Mesenchymal stem cell (in vitro differentiated cells and primary cell): ENCODE measurements around the gene FAM72B.
"Not testable (repeated sequence)": the region's sequence is repeated elsewhere in the genome, so short reads cannot be mapped to it uniquely, and the experiment has no call there.

ENCODE experiments used
- DNase-seq: peaks from one replicate; pipeline ENCODE4 v3.0.0-alpha.2; 2013
- H2AFZ ChIP-seq: one replicate; pipeline ENCODE4 v1.6.1; 2013; ENCODE audit warnings: low read depth, mild to moderate bottlenecking, control low read depth, inconsistent platforms, low read length, moderate library complexity
- H2AK5ac ChIP-seq: 2 replicates; pipeline ENCODE4 v1.6.1; 2013; ENCODE audit warnings: low read length, moderate library complexity, mild to moderate bottlenecking, inconsistent platforms; ENCODE audit not compliant: severe bottlenecking
- H2BK120ac ChIP-seq: one replicate; pipeline ENCODE4 v1.6.1; 2013; ENCODE audit warnings: low read depth, mild to moderate bottlenecking, inconsistent platforms, low read length, moderate library complexity
- H2BK12ac ChIP-seq, 2 experiments: one replicate each; pipeline ENCODE4 v1.6.1; 2013; ENCODE audit warnings: inconsistent platforms in 2 of 2, low read length in 2 of 2, mild to moderate bottlenecking in 2 of 2, moderate library complexity in 2 of 2, control low read depth in 1 of 2
- H2BK15ac ChIP-seq: one replicate; pipeline ENCODE4 v1.6.1; 2013; ENCODE audit warnings: mild to moderate bottlenecking, low read depth, inconsistent platforms; ENCODE audit not compliant: poor library complexity, severe bottlenecking
- H2BK5ac ChIP-seq: 2 replicates; pipeline ENCODE4 v1.6.1; 2013; ENCODE audit warnings: low read depth, mild to moderate bottlenecking, low read length, control low read depth, inconsistent platforms; ENCODE audit not compliant: poor library complexity, severe bottlenecking
- H3K14ac ChIP-seq, 2 experiments: one replicate each; pipeline ENCODE4 v1.6.1; 2013; ENCODE audit warnings: inconsistent platforms in 2 of 2, low read length in 2 of 2, control low read depth in 1 of 2, mild to moderate bottlenecking in 1 of 2, moderate library complexity in 1 of 2
- H3K18ac ChIP-seq, 2 experiments: one replicate each; pipeline ENCODE4 v1.6.1; 2013; ENCODE audit warnings: inconsistent platforms in 2 of 2, low read length in 2 of 2, control low read depth in 1 of 2, low read depth in 1 of 2, mild to moderate bottlenecking in 1 of 2
- H3K23ac ChIP-seq, 2 experiments: one replicate each; pipeline ENCODE4 v1.6.1; 2013; ENCODE audit warnings: inconsistent platforms in 2 of 2, low read length in 2 of 2, mild to moderate bottlenecking in 2 of 2, moderate library complexity in 2 of 2, control low read depth in 1 of 2
- H3K27ac ChIP-seq: 2 replicates; pipeline ENCODE4 v1.5.1; 2013; ENCODE audit warnings: mild to moderate bottlenecking, moderate library complexity, low read length, control low read depth, inconsistent platforms; ENCODE audit not compliant: poor library complexity, severe bottlenecking
- H3K27me3 ChIP-seq, 2 experiments: 2 replicates each; pipeline versions ENCODE4 v1.6.1 to v1.7.0; 2013; ENCODE audit warnings: low read length in 2 of 2, mild to moderate bottlenecking in 2 of 2, moderate library complexity in 2 of 2, control low read depth in 1 of 2, inconsistent platforms in 1 of 2; ENCODE audit not compliant: control insufficient read depth in 1 of 2, insufficient read depth in 1 of 2
- H3K36me3 ChIP-seq, 2 experiments: 2 replicates each; pipeline versions ENCODE4 v1.6.1 to v1.7.0; 2013; ENCODE audit warnings: low read length in 2 of 2, control low read depth in 1 of 2, inconsistent platforms in 1 of 2, low read depth in 1 of 2, mild to moderate bottlenecking in 1 of 2; ENCODE audit not compliant: insufficient read depth in 2 of 2, control insufficient read depth in 1 of 2
- H3K4ac ChIP-seq, 2 experiments: one replicate each; pipeline ENCODE4 v1.6.1; 2013; ENCODE audit warnings: inconsistent platforms in 2 of 2, low read length in 2 of 2, mild to moderate bottlenecking in 2 of 2, moderate library complexity in 2 of 2, control low read depth in 1 of 2, low read depth in 1 of 2
- H3K4me1 ChIP-seq: 2 replicates; pipeline ENCODE4 v1.6.1; 2013; ENCODE audit warnings: low read depth, low read length, control low read depth; ENCODE audit not compliant: control insufficient read depth, insufficient read depth
- H3K4me2 ChIP-seq: 2 replicates; pipeline ENCODE4 v1.6.1; 2013; ENCODE audit warnings: low read length, mild to moderate bottlenecking, inconsistent platforms; ENCODE audit not compliant: poor library complexity, severe bottlenecking
- H3K4me3 ChIP-seq, 2 experiments: 2 replicates each; pipeline versions ENCODE4 v1.5.1 to v1.7.0; 2013; ENCODE audit warnings: low read length in 2 of 2, mild to moderate bottlenecking in 2 of 2, control low read depth in 1 of 2, low read depth in 1 of 2; ENCODE audit not compliant: insufficient read depth in 1 of 2
- H3K79me1 ChIP-seq: replicated peaks from 2 replicates; pipeline ENCODE4 v1.6.1; 2013; ENCODE audit warnings: mild to moderate bottlenecking, control low read depth, low read length, inconsistent platforms; ENCODE audit not compliant: poor library complexity, severe bottlenecking
- H3K9ac ChIP-seq: 2 replicates; pipeline ENCODE4 v1.7.0; 2013; ENCODE audit warnings: mild to moderate bottlenecking, low read length, moderate library complexity
- H3K9me3 ChIP-seq: 2 replicates; pipeline ENCODE4 v1.7.0; 2013; ENCODE audit warnings: mild to moderate bottlenecking, low read length; ENCODE audit not compliant: control insufficient read depth
- H4K8ac ChIP-seq: one replicate; pipeline ENCODE4 v1.6.1; 2013; ENCODE audit warnings: inconsistent platforms, mild to moderate bottlenecking, low read length, moderate library complexity
- H4K91ac ChIP-seq: one replicate; pipeline ENCODE4 v1.6.1; 2013; ENCODE audit warnings: mild to moderate bottlenecking, low read length, inconsistent platforms
- WGBS: methylation state at CpG from one replicate; pipeline ENCODE4 v1.1.7; 2013; ENCODE audit warnings: mixed read lengths; 5-methylcytosine and 5-hydroxymethylcytosine counted together

FAM72B gene

DNA sequence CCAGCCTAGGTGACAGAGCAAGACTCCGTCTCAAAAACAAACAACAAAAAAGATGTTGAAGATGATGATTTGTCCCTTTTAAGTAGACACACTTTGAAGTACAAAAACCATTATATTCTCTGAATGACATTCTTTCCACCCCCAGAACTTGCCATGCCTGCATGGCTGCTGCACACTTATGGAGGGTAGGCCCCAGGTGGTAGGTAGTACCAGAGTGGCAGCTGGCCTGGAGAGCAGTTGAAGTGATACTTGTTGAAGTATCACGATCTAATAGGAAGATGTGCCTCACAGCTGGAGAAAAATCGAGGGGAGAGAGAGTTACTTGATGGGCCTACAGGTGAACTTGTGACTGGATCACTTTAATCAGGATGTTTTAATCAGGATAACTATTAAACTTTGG is 15.6 kb upstream of the FAM72B start:
- not testable (repeated sequence) for H2BK15ac ChIP-seq, H2BK12ac ChIP-seq, H2AFZ ChIP-seq, H3K4ac ChIP-seq, H2AK5ac ChIP-seq, H4K8ac ChIP-seq, H4K91ac ChIP-seq, H3K9ac ChIP-seq, H3K18ac ChIP-seq, H3K36me3 ChIP-seq, H3K23ac ChIP-seq, H3K9me3 ChIP-seq, H3K79me1 ChIP-seq, H3K4me1 ChIP-seq, H2BK5ac ChIP-seq, H3K14ac ChIP-seq, H3K4me2 ChIP-seq, H3K4me3 ChIP-seq, H2BK120ac ChIP-seq, H3K27ac ChIP-seq, H3K27me3 ChIP-seq, DNase-seq
- WGBS = no CpG with 5 or more reads among the region's 3 CpGs

DNA sequence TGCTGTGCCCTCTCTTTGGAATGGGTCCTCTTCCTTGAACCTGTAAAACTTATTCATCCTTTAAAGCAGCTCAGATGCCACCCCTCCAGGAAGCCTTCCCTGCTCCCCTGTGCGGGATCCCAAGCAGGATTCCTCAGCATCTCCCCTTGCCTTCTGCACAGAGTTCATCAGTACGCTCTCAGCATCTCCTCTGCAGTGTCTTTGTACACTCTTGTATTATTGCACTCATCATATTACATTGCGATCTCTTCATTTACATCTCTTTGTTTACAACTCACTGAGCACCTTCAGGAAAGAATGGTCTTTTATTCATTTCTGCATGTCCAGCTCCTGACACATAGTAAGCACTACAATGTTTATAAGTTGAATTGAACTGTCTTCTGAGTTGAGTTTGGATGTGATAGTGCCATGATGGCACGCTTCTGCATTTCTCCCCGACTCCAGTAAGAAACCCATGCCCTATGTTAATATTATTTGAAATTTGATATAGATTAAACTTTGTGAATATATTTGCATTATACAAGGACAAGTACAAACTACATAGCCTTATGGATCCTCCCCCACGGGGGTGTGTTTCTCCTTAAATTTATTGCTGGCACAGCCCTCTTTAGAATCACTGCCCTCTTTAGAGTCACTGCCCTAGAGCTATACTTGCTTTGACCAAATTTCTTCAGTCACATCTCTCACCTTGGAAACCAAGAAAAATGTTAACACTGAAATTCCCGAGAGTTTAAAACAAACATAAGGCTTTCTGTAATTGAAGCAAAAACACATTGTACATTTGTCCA is 13.1 kb upstream of the FAM72B start:
- not testable (repeated sequence) for H4K91ac ChIP-seq, H3K79me1 ChIP-seq, H4K8ac ChIP-seq, H3K4me1 ChIP-seq, H2BK5ac ChIP-seq, H3K4ac ChIP-seq, H2BK15ac ChIP-seq, H3K23ac ChIP-seq, H3K18ac ChIP-seq, H2BK120ac ChIP-seq, H3K4me3 ChIP-seq, H3K27ac ChIP-seq, H3K4me2 ChIP-seq, H3K27me3 ChIP-seq, H3K9me3 ChIP-seq, H3K36me3 ChIP-seq, H2AK5ac ChIP-seq, H3K9ac ChIP-seq, H2BK12ac ChIP-seq, H2AFZ ChIP-seq, DNase-seq, H3K14ac ChIP-seq
- WGBS = no CpG with 5 or more reads among the region's 7 CpGs

DNA sequence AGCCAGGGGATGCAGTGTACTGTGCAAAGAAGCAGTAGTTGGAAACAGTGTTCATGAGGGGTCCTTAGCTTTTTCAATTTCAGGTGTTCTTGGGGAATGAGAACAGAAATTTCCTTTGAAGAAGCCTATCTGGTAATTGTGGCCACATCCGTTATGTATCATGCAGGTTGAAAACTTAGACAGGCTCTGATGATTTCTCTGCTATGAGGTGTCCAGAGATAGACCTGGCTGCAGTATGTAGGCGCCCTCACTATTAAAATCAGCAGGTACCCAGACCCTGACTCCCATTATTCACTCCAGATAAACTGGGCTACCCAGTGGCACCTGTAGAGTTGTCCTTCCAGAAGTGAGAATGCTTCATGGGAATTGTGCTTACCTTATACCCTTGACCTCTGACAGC is 8.4 kb upstream of the FAM72B start:
- not testable (repeated sequence) for H3K4me2 ChIP-seq, H4K8ac ChIP-seq, H3K9ac ChIP-seq, H3K9me3 ChIP-seq, H2AK5ac ChIP-seq, H2BK5ac ChIP-seq, H3K18ac ChIP-seq, H3K23ac ChIP-seq, H3K4me3 ChIP-seq, H4K91ac ChIP-seq, H3K14ac ChIP-seq, H2BK12ac ChIP-seq, H3K79me1 ChIP-seq, H2BK15ac ChIP-seq, H3K4me1 ChIP-seq, H3K27me3 ChIP-seq, DNase-seq, H3K27ac ChIP-seq, H2BK120ac ChIP-seq, H3K36me3 ChIP-seq, H3K4ac ChIP-seq, H2AFZ ChIP-seq
- no CpG with 5 or more reads among the region's 2 CpGs for WGBS

DNA sequence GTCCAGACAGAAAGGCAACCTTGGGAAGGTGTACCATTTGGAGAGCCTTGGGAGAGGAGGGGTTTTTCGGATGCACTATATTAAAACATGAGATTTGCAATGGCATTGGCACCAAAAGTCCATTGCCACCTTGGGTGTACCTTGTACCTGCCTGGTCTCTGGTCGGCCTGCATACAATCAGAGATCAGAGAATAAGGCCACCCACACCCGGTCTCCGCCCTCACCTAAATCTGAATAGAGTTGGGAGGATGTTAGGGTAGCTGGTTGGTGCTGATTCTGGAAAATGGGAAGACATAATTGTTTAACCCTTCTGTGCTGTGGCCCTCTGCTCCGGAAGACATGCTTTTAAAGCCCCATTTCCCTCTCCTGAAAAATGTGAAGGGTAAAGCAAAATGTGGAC is 3.8 kb upstream of the FAM72B start:
- H3K36me3 ChIP-seq, H3K9ac ChIP-seq, H2BK15ac ChIP-seq, H3K79me1 ChIP-seq, H3K23ac ChIP-seq, H2AK5ac ChIP-seq, H2BK12ac ChIP-seq, H3K4me2 ChIP-seq, H3K9me3 ChIP-seq, H3K4me1 ChIP-seq, H2BK5ac ChIP-seq, H3K14ac ChIP-seq, H3K4ac ChIP-seq, H3K27me3 ChIP-seq, H2AFZ ChIP-seq, H4K91ac ChIP-seq, H3K27ac ChIP-seq, H3K18ac ChIP-seq, H4K8ac ChIP-seq, DNase-seq, H2BK120ac ChIP-seq: not testable (repeated sequence)
- whole genome bisulfite sequencing = 78% methylated on average over 1 of the region's 5 CpGs
- H3K4me3 ChIP-seq = peak overlapping the region in 1 of 2 experiments; percentile 70
